Osteocyte (in vitro differentiated cells): ENCODE results near the gene OR52B6. TPM values are rescaled to one million over a fixed set of nuclear protein-coding genes. Genes with fewer than 3 reads are reported as not detected.
"Not testable (repeated sequence)": the region's sequence is repeated elsewhere in the genome, so short reads cannot be mapped to it uniquely, and the experiment has no call there.

Source experiments
- DNase-seq: peaks from one replicate; pipeline ENCODE4 v3.0.0; 2021; ENCODE audit warnings: mixed read lengths; ENCODE audit not compliant: unreplicated experiment; ENCODE audit errors: extremely low spot score
- H3K27ac Mint-ChIP-seq: one replicate; pipeline ENCODE4 v1.8.0; 2021; ENCODE audit warnings: mild to moderate bottlenecking, mixed read lengths; ENCODE audit not compliant: unreplicated experiment
- H3K27me3 Mint-ChIP-seq: one replicate; pipeline ENCODE4 v1.8.0; 2021; ENCODE audit warnings: mixed read lengths; ENCODE audit not compliant: unreplicated experiment
- H3K36me3 Mint-ChIP-seq: one replicate; pipeline ENCODE4 v1.8.0; 2021; ENCODE audit warnings: mixed read lengths; ENCODE audit not compliant: unreplicated experiment
- H3K4me1 Mint-ChIP-seq: one replicate; pipeline ENCODE4 v1.8.0; 2021; ENCODE audit warnings: mixed read lengths; ENCODE audit not compliant: unreplicated experiment
- H3K4me3 Mint-ChIP-seq: one replicate; pipeline ENCODE4 v1.8.0; 2021; ENCODE audit warnings: mild to moderate bottlenecking, moderate library complexity, mixed read lengths; ENCODE audit not compliant: unreplicated experiment
- H3K9me3 Mint-ChIP-seq: one replicate; pipeline ENCODE4 v1.8.0; 2021; ENCODE audit warnings: mixed read lengths; ENCODE audit not compliant: unreplicated experiment
- total RNA-seq: library from RNA; stranded (reverse); gene quantifications from 2 replicates; pipeline ENCODE4 v1.2.1, GENCODE V29; 2021
- TF ChIP-seq, protein P1 (sequence below): fragments of 200-600 bp; sonication (generic); IDR thresholded peaks from 2 replicates; pipeline ENCODE4 v1.5.0; 2021; ENCODE audit warnings: antibody characterized with exemption, mild to moderate bottlenecking, moderate library complexity

OR52B6 gene
- total RNA-seq, 1 donor from 2014 or later: not detected

GRCh38 chr11:5593146-5593545 lies 12.5 kb downstream of the OR52B6 start:
- H3K27me3 Mint-ChIP-seq: no peaks in the 10 kb centered on the region
- no peaks in the 10 kb centered on the region for H3K36me3 Mint-ChIP-seq
- TF ChIP-seq, protein P1, sequence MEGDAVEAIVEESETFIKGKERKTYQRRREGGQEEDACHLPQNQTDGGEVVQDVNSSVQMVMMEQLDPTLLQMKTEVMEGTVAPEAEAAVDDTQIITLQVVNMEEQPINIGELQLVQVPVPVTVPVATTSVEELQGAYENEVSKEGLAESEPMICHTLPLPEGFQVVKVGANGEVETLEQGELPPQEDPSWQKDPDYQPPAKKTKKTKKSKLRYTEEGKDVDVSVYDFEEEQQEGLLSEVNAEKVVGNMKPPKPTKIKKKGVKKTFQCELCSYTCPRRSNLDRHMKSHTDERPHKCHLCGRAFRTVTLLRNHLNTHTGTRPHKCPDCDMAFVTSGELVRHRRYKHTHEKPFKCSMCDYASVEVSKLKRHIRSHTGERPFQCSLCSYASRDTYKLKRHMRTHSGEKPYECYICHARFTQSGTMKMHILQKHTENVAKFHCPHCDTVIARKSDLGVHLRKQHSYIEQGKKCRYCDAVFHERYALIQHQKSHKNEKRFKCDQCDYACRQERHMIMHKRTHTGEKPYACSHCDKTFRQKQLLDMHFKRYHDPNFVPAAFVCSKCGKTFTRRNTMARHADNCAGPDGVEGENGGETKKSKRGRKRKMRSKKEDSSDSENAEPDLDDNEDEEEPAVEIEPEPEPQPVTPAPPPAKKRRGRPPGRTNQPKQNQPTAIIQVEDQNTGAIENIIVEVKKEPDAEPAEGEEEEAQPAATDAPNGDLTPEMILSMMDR: no peak
- peaks cover 39% of the 10 kb centered on the region for H3K4me1 Mint-ChIP-seq
- H3K27ac Mint-ChIP-seq: peak overlapping the region; percentile 76
- no peak for DNase-seq
- H3K9me3 Mint-ChIP-seq: no peaks in the 10 kb centered on the region
- no peak overlapping the region for H3K4me3 Mint-ChIP-seq

GRCh38 chr11:5596607-5597201 lies 16.0 kb downstream of the OR52B6 start, which contains the start of gene TRIM6:
Gene TRIM6, plus strand, starts transcription at chr11:5596637. Its CDS starts 261 bp downstream, at chr11:5596898.
- Mint-ChIP-seq H3K27me3 (no peaks in the 10 kb centered on the region), H3K27ac (peak within 1 kb of the TSS; percentile 81), H3K4me1 (peaks cover 44% of the 10 kb centered on the region), H3K9me3 (no peaks in the 10 kb centered on the region), H3K36me3 (no peaks in the 10 kb centered on the region), H3K4me3 (peak within 1 kb of the TSS; percentile 79)
- peak; percentile 81 for DNase-seq
- TF ChIP-seq, protein P1: no peak

DNA sequence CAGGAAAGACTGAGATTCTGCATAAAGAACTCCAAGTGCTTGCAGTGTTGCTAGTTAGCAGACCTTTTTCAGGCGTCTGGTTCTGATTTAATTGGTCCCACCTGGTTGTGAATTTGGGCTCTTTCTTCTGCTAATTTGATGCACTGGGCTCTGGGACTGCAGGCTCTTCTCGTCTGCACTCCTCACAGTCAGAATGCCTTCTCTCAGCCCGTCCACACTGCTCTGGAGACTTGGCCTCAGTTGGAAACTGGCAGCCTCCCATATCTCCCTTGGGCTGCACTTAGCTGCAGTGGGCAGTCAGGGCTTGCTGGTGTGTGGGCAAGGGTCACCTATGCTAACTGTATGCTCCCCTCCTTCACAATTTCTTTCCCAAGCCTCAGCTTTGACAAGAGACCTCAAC lies 17.3 kb downstream of the OR52B6 start:
- TF ChIP-seq, protein P1: no peak
- Mint-ChIP-seq H3K4me1 (peaks cover 40% of the 10 kb centered on the region), H3K27ac (no peak overlapping the region), H3K4me3 (no peak overlapping the region), H3K9me3 (no peaks in the 10 kb centered on the region), H3K36me3 (no peaks in the 10 kb centered on the region), H3K27me3 (no peaks in the 10 kb centered on the region)
- peak; percentile 59 for DNase-seq

DNA sequence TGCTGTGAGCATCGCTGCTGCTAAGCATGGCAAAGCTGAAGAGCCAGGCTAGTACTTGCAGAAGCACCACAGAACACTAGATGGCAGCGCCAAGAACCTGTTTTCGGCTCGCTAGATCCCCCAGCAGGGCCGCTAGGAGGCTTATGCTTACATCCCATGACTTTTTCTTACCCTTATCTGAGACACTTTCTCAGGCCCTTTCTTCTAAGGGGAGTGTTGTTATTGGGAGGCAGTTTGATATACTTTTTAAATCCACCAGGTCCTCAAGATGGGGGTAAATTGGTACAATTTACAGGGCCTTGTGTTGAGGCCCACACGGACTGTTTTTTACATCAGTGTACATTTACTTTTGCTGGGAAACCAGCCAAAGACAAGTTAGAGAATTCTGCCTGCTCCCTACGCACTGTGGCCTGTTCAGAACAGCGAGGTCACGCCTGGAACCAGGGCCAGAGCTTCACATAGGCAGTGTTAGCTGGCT lies 19.7 kb downstream of the OR52B6 start:
- Mint-ChIP-seq H3K27ac (no peak overlapping the region), H3K4me3 (no peak overlapping the region)
- TF ChIP-seq, protein P1: peak; percentile 82

DNA sequence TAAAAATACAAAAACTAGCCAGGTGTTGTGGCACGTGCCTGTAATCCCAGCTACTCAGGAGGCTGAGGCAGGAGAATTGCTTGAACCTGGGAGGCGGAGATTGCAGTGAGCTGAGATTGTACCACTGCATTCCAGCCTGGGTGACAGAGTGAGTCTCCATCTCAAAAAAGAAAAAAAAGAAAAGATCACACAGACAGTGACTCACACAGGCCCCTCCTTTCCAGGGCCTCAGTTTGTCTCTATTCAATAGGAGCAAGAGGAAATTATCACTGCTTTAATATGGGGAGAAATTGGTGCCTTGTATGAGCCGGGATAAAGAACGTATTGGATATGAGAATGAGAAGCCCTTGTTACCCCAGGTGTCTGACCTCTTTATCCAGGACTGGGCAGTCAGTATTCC lies 22.1 kb downstream of the OR52B6 start:
- DNase-seq, H3K9me3 Mint-ChIP-seq, H3K27ac Mint-ChIP-seq, H3K4me3 Mint-ChIP-seq, H3K27me3 Mint-ChIP-seq, H3K36me3 Mint-ChIP-seq: not testable (repeated sequence)
- H3K4me1 Mint-ChIP-seq: peaks cover 25% of the 10 kb centered on the region

More for the DNA sequence above, 19.7 kb downstream of the OR52B6 start:
- Mint-ChIP-seq H3K9me3 (no peaks in the 10 kb centered on the region), H3K36me3 (no peaks in the 10 kb centered on the region), H3K4me1 (peaks cover 31% of the 10 kb centered on the region), H3K27me3 (no peaks in the 10 kb centered on the region)
- DNase-seq: peak; percentile 84
